ENCODE results near the gene SIL1.

Gene SIL1

DNA sequence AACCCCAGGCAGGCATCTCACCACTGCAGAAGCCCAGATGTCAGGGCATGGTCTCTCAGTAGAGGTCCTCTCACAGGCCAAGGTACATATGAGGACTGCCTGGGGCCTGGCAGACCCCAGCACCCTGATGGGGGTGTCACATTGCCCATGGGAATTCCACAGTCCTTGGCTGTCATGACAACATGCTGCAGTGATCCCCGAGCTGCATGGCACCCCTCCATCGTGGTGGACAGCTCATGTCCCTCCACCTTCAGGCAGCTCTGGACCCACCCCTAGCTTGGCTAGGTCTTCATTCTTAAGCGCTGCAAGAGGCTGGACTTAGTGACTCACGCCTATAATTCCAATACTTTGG is 249.0 kb downstream of the SIL1 start:
- Histone ChIP-seq H3K36me3 (ENCODE audit: control insufficient read depth, low read length) (no peaks in the 10 kb centered on the region), H3K4me3 (ENCODE audit: low read length) (no peak overlapping the region), H3K79me2 (ENCODE audit: control insufficient read depth, low read length) (no peaks in the 10 kb centered on the region), H3K9me3 (ENCODE audit: control insufficient read depth, insufficient read depth, low read length) (no peaks in the 10 kb centered on the region), H3F3A (ENCODE audit: control insufficient read depth, insufficient read depth) (no peaks in the 10 kb centered on the region), H3K4me2 (ENCODE audit: low read length) (no peak overlapping the region), H3K9me2 (replicated peaks; ENCODE audit: control insufficient read depth, low read length) (no peaks in the 10 kb centered on the region), H3K27ac (ENCODE audit: low read depth, low read length) (no peak overlapping the region), H4K20me1 (ENCODE audit: control insufficient read depth, insufficient read depth, low read depth, low read length) (no peaks in the 10 kb centered on the region), H3K4me1 (ENCODE audit: control insufficient read depth, low read length) (peaks cover 6% of the 10 kb centered on the region), H3K27me3 (ENCODE audit: control insufficient read depth, low read length) (no peaks in the 10 kb centered on the region)
- TF ChIP-seq, protein P1, sequence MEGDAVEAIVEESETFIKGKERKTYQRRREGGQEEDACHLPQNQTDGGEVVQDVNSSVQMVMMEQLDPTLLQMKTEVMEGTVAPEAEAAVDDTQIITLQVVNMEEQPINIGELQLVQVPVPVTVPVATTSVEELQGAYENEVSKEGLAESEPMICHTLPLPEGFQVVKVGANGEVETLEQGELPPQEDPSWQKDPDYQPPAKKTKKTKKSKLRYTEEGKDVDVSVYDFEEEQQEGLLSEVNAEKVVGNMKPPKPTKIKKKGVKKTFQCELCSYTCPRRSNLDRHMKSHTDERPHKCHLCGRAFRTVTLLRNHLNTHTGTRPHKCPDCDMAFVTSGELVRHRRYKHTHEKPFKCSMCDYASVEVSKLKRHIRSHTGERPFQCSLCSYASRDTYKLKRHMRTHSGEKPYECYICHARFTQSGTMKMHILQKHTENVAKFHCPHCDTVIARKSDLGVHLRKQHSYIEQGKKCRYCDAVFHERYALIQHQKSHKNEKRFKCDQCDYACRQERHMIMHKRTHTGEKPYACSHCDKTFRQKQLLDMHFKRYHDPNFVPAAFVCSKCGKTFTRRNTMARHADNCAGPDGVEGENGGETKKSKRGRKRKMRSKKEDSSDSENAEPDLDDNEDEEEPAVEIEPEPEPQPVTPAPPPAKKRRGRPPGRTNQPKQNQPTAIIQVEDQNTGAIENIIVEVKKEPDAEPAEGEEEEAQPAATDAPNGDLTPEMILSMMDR (IDR thresholded peaks at IDR 0.05; ENCODE audit: low read depth, low read length, poor library complexity, severe bottlenecking) = no peak
- TF ChIP-seq EZH2phosphoT487 (IDR thresholded peaks at IDR 0.05; ENCODE audit: borderline replicate concordance, low read length) = no peak

GRCh38 chr5:138948471-138949222 is 249.5 kb downstream of the SIL1 start:
- TF ChIP-seq, protein P1 (IDR thresholded peaks at IDR 0.05; ENCODE audit: low read depth, low read length, poor library complexity, severe bottlenecking) = no peak
- TF ChIP-seq EZH2phosphoT487 (IDR thresholded peaks at IDR 0.05; ENCODE audit: borderline replicate concordance, low read length) = no peak
- Histone ChIP-seq H3K79me2 (ENCODE audit: control insufficient read depth, low read length) (no peaks in the 10 kb centered on the region), H3K27ac (ENCODE audit: low read depth, low read length) (no peak overlapping the region), H3F3A (ENCODE audit: control insufficient read depth, insufficient read depth) (no peaks in the 10 kb centered on the region), H3K4me2 (ENCODE audit: low read length) (no peak overlapping the region), H3K9me3 (ENCODE audit: control insufficient read depth, insufficient read depth, low read length) (no peaks in the 10 kb centered on the region), H3K4me1 (ENCODE audit: control insufficient read depth, low read length) (peaks cover 6% of the 10 kb centered on the region), H3K27me3 (ENCODE audit: control insufficient read depth, low read length) (no peaks in the 10 kb centered on the region), H4K20me1 (ENCODE audit: control insufficient read depth, insufficient read depth, low read depth, low read length) (no peaks in the 10 kb centered on the region), H3K4me3 (ENCODE audit: low read length) (no peak overlapping the region), H3K36me3 (ENCODE audit: control insufficient read depth, low read length) (no peaks in the 10 kb centered on the region), H3K9me2 (replicated peaks; ENCODE audit: control insufficient read depth, low read length) (no peaks in the 10 kb centered on the region)

- Histone ChIP-seq H3K4me1 (ENCODE audit: control insufficient read depth, low read length) (no peaks in the 10 kb centered on the region), H3K4me2 (ENCODE audit: low read length) (no peak overlapping the region), H3K9me2 (replicated peaks; ENCODE audit: control insufficient read depth, low read length) (no peaks in the 10 kb centered on the region), H3K9me3 (ENCODE audit: control insufficient read depth, insufficient read depth, low read length) (no peaks in the 10 kb centered on the region), H3K27me3 (ENCODE audit: control insufficient read depth, low read length) (no peaks in the 10 kb centered on the region), H4K20me1 (ENCODE audit: control insufficient read depth, insufficient read depth, low read depth, low read length) (no peaks in the 10 kb centered on the region), H3K4me3 (ENCODE audit: low read length) (no peak overlapping the region), H3K79me2 (ENCODE audit: control insufficient read depth, low read length) (no peaks in the 10 kb centered on the region), H3K27ac (ENCODE audit: low read depth, low read length) (no peak overlapping the region), H3F3A (ENCODE audit: control insufficient read depth, insufficient read depth) (no peaks in the 10 kb centered on the region), H3K36me3 (ENCODE audit: control insufficient read depth, low read length) (no peaks in the 10 kb centered on the region)
- TF ChIP-seq, protein P1 (IDR thresholded peaks at IDR 0.05; ENCODE audit: low read depth, low read length, poor library complexity, severe bottlenecking) = no peak
- no peak for TF ChIP-seq EZH2phosphoT487 (IDR thresholded peaks at IDR 0.05; ENCODE audit: borderline replicate concordance, low read length)
These were observed 250.4 kb downstream of the SIL1 start for GRCh38 chr5:138947780-138948179.
